Measurements from ENCODE around the gene PARD3B. TPM values are rescaled to one million over a fixed set of nuclear protein-coding genes. Genes with fewer than 3 reads are reported as not detected.

PARD3B gene
- total RNA-seq, 1 experiment from 2014 or later: 6.4 TPM

DNA sequence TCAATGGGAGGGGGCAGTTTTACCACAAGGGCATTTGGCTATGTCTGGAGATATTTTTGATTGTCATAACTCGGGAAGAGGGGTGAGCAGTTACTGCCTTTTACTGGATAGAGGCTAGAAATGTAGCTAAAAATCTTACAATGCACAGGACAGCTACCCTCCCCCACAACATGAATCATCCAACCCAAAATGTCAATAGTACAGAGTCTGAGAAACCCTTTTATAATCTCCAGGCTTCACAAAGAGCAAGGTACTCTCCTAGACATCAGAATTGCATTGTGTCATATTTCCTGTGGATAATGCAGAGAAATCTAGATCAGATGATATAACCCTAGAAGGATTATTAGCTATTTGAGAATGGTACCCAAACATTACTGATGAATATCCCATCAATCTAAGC lies 859.9 kb downstream of the PARD3B start:
- H3K27me3 Mint-ChIP-seq (ENCODE audit: low read depth): no peaks in the 10 kb centered on the region
- H3K4me2 ChIP-seq (ENCODE audit: insufficient read depth, insufficient read length, low read length): no peak overlapping the region

More for the DNA sequence above, 859.9 kb downstream of the PARD3B start:
- H3K4me1 Mint-ChIP-seq: no peaks in the 10 kb centered on the region
- H4K5ac ChIP-seq (ENCODE audit: insufficient read length, low read depth, low read length): no peak overlapping the region
- H3K14ac ChIP-seq (ENCODE audit: insufficient read depth, low read length): no peak overlapping the region
- H4K91ac ChIP-seq (ENCODE audit: insufficient read length, low read depth, low read length): no peak overlapping the region
- H2BK15ac ChIP-seq (ENCODE audit: low read depth, low read length): no peak overlapping the region
- H3K79me2 ChIP-seq (ENCODE audit: insufficient read depth, low read length): no peaks in the 10 kb centered on the region
- no peaks in the 10 kb centered on the region for H3K9me3 ChIP-seq (ENCODE audit: control insufficient read depth, low read depth, low read length)
- TF ChIP-seq, protein P1, sequence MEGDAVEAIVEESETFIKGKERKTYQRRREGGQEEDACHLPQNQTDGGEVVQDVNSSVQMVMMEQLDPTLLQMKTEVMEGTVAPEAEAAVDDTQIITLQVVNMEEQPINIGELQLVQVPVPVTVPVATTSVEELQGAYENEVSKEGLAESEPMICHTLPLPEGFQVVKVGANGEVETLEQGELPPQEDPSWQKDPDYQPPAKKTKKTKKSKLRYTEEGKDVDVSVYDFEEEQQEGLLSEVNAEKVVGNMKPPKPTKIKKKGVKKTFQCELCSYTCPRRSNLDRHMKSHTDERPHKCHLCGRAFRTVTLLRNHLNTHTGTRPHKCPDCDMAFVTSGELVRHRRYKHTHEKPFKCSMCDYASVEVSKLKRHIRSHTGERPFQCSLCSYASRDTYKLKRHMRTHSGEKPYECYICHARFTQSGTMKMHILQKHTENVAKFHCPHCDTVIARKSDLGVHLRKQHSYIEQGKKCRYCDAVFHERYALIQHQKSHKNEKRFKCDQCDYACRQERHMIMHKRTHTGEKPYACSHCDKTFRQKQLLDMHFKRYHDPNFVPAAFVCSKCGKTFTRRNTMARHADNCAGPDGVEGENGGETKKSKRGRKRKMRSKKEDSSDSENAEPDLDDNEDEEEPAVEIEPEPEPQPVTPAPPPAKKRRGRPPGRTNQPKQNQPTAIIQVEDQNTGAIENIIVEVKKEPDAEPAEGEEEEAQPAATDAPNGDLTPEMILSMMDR (conservative IDR thresholded peaks at IDR 0.05): no peak
- H3K18ac ChIP-seq (ENCODE audit: insufficient read length, low read depth, low read length): no peak overlapping the region
- H2BK12ac ChIP-seq (ENCODE audit: insufficient read length, low read depth, low read length): no peak overlapping the region
- H3K56ac ChIP-seq (ENCODE audit: insufficient read length, low read depth, low read length): no peak overlapping the region
- no peak overlapping the region for H3K4ac ChIP-seq (ENCODE audit: low read depth, low read length)
- H3K27me3 ChIP-seq (ENCODE audit: insufficient read depth, low read length): no peaks in the 10 kb centered on the region
- no peaks in the 10 kb centered on the region for H3K79me1 ChIP-seq (ENCODE audit: insufficient read depth, low read depth, low read length, poor library complexity, severe bottlenecking)
- no peak overlapping the region for H2AK5ac ChIP-seq (ENCODE audit: insufficient read length, low read length)
- H3K23me2 ChIP-seq (ENCODE audit: insufficient read length, low read depth, low read length, poor library complexity, severe bottlenecking): no peaks in the 10 kb centered on the region
- no peak overlapping the region for H2BK120ac ChIP-seq (ENCODE audit: low read depth, low read length, poor library complexity, severe bottlenecking)
- no peak overlapping the region for H3K23ac ChIP-seq (ENCODE audit: insufficient read length, low read depth, low read length)
- no peaks in the 10 kb centered on the region for H3K9me3 Mint-ChIP-seq
- H2AFZ ChIP-seq (ENCODE audit: low read length): no peak overlapping the region
- H3K4me3 Mint-ChIP-seq: no peak overlapping the region
- H3K36me3 Mint-ChIP-seq (ENCODE audit: insufficient read depth in 1 of 3, low read depth in 3 of 3): no peaks in the 10 kb centered on the region
- H2BK20ac ChIP-seq (ENCODE audit: low read depth, low read length, poor library complexity, severe bottlenecking): no peak overlapping the region
- H2BK5ac ChIP-seq (ENCODE audit: insufficient read length, low read length): no peak overlapping the region
- no peak overlapping the region for H3K27ac Mint-ChIP-seq
- H3T11ph ChIP-seq (ENCODE audit: low read length): no peak overlapping the region
- H4K8ac ChIP-seq (replicated peaks; ENCODE audit: insufficient read length, low read depth, low read length): no peak overlapping the region
- no peaks in the 10 kb centered on the region for H4K20me1 ChIP-seq (ENCODE audit: control insufficient read depth, insufficient read depth, insufficient read length)
- no peak overlapping the region for H3K9ac ChIP-seq (ENCODE audit: extremely low read depth, insufficient read length, low read length)
- H3K27ac ChIP-seq (ENCODE audit: insufficient read length, low read depth, low read length): no peak overlapping the region
- no peaks in the 10 kb centered on the region for H3K4me1 ChIP-seq (ENCODE audit: insufficient read depth, low read length)
- no peak for DNase-seq
- WGBS (ENCODE audit: extremely low coverage, insufficient read length, low lambda C conversion rate): no CpG with 5 or more reads among the region's 1 CpG

All from H9 (cell line).